Naive thymus-derived CD4-positive, alpha-beta T cell (primary cell): ENCODE data around the gene ID1. TPM values are rescaled to one million over a fixed set of nuclear protein-coding genes. Genes with fewer than 3 reads are reported as not detected.

Experiments
- ATAC-seq: fragments of 150-1000 bp; cut with Tn5 transposase; 2 replicates; pipeline ENCODE4 v1.10.0; 2021; ENCODE audit warnings: mild to moderate bottlenecking, moderate library complexity
- CTCF ChIA-PET: fragments of 350-600 bp; sonication (Branson Sonifier 250); formaldehyde crosslinking; loops from one replicate; lab custom pipeline; 2021; ENCODE audit warnings: antibody characterized with exemption; lab: Charles Lee
- POLR2A ChIA-PET: fragments of 350-600 bp; sonication (Branson Sonifier 250); formaldehyde crosslinking; loops from one replicate; lab custom pipeline; 2021; ENCODE audit warnings: antibody characterized with exemption, inconsistent platforms; lab: Charles Lee
- DNase-seq, 9 donors: peaks; one replicate each; pipeline versions ENCODE4 v3.0.0 to v3.0.0-alpha.2; 2020 to 2022; ENCODE audit warnings: mixed read lengths in 1 of 9
- H3K27ac ChIP-seq: one replicate; pipeline ENCODE4 v1.7.0; 2013; ENCODE audit warnings: mild to moderate bottlenecking, low read depth, low read length, moderate library complexity
- H3K27me3 ChIP-seq, 2 donors: one replicate each; pipeline ENCODE4 v1.7.0; 2013; ENCODE audit warnings: low read length in 2 of 2, mild to moderate bottlenecking in 2 of 2, moderate library complexity in 2 of 2; ENCODE audit not compliant: control insufficient read depth in 2 of 2, insufficient read depth in 2 of 2
- H3K36me3 ChIP-seq, 3 experiments: 1 replicate in 2 of 3; 2 replicates in 1 of 3; pipeline ENCODE4 v1.7.0; 2013; ENCODE audit warnings: low read length in 3 of 3, mild to moderate bottlenecking in 3 of 3, moderate library complexity in 1 of 3; ENCODE audit not compliant: insufficient read depth in 3 of 3, control insufficient read depth in 2 of 3
- H3K4me1 ChIP-seq, 2 donors: one replicate each; pipeline ENCODE4 v1.7.0; 2013; ENCODE audit warnings: low read length in 2 of 2, mild to moderate bottlenecking in 2 of 2, moderate library complexity in 1 of 2; ENCODE audit not compliant: control insufficient read depth in 2 of 2, insufficient read depth in 2 of 2
- H3K4me3 ChIP-seq: 2 replicates; pipeline ENCODE4 v1.7.0; 2013; ENCODE audit warnings: mild to moderate bottlenecking, low read length
- H3K9me3 ChIP-seq, 3 experiments: 1 replicate in 2 of 3; 2 replicates in 1 of 3; pipeline ENCODE4 v1.7.0; 2013; ENCODE audit warnings: low read length in 3 of 3; ENCODE audit not compliant: control insufficient read depth in 2 of 3
- H3K27ac Mint-ChIP-seq, 9 donors: one replicate each; pipeline ENCODE4 v1.8.0; 2020 to 2022; ENCODE audit warnings: mixed read lengths in 9 of 9, mild to moderate bottlenecking in 8 of 9, moderate library complexity in 5 of 9, inconsistent platforms in 2 of 9
- H3K27me3 Mint-ChIP-seq, 5 donors: one replicate each; pipeline ENCODE4 v1.8.0; 2021 to 2022; ENCODE audit warnings: mixed read lengths in 5 of 5, mild to moderate bottlenecking in 1 of 5
- H3K36me3 Mint-ChIP-seq, 5 donors: one replicate each; pipeline ENCODE4 v1.8.0; 2020 to 2022; ENCODE audit warnings: mixed read lengths in 5 of 5, mild to moderate bottlenecking in 3 of 5, inconsistent platforms in 1 of 5
- H3K4me1 Mint-ChIP-seq, 7 donors: one replicate each; pipeline ENCODE4 v1.8.0; 2020 to 2022; ENCODE audit warnings: mixed read lengths in 7 of 7, mild to moderate bottlenecking in 3 of 7, inconsistent platforms in 1 of 7
- H3K4me3 Mint-ChIP-seq, 10 donors: one replicate each; pipeline ENCODE4 v1.8.0; 2020 to 2022; ENCODE audit warnings: mild to moderate bottlenecking in 10 of 10, mixed read lengths in 10 of 10, moderate library complexity in 6 of 10, inconsistent platforms in 2 of 10
- H3K9me3 Mint-ChIP-seq, 11 donors: one replicate each; pipeline ENCODE4 v1.8.0; 2020 to 2022; ENCODE audit warnings: mixed read lengths in 11 of 11, mild to moderate bottlenecking in 4 of 11, inconsistent platforms in 1 of 11, moderate library complexity in 1 of 11
- intact Hi-C, 2 donors: fragments of 100-400 bp; cut with micrococcal nuclease; formaldehyde crosslinking; loops; one replicate each; pipeline ENCODE4 v1.15.1; 2023
- polyA plus RNA-seq, 2 donors: library from polyadenylated mRNA; unstranded; fragments of 300-500 nt; fragmentation: Illumina TruSeq; gene quantifications; one replicate each; pipeline ENCODE4 v1.2.3, GENCODE V29; 2021
- total RNA-seq, 6 experiments: library from RNA in 5 of 6; stranded (reverse) in 5 of 6; gene quantifications; 1 replicate in 5 of 6; 2 replicates in 1 of 6; pipeline ENCODE4 v1.2.3 and lab custom pipeline; 2021 to 2026

Gene ID1
- total RNA-seq, result 10 to 100 TPM in 1 of 5 experiments, 1 to 10 TPM in 1, under 1 TPM in 3; 0.41 to 16.9 (median 0.62) TPM
- polyA plus RNA-seq, result not detected
- 13.1 reads per million, percentile 41 among the genes with 10 or more reads in this experiment for total RNA-seq (lab: John Stamatoyannopoulos, UW)

GRCh38 chr20:31605031-31605901 lies at the start of gene ID1:
ID1 (plus strand) TSS chr20:31605289; CDS start chr20:31605388, 99 bp downstream.
- peaks cover 0 to 11% of the 10 kb centered on the region in 2 donors for H3K27me3 ChIP-seq
- ChIA-PET POLR2A (interaction anchor here (0.9 to 2.7 kb wide), 4 partner anchors 32 to 45 kb away, joined by 4 to 23 read pairs (median 6); no protein-coding TSS in a partner anchor), CTCF (interaction anchor here (0.6 to 13.1 kb wide), 3 partner anchors 7 to 78 kb away, joined by 3 to 568 read pairs (median 3); no protein-coding TSS in a partner anchor)
- H3K27me3 Mint-ChIP-seq, result peaks cover 24 to 62% (median 33%) of the 10 kb centered on the region in 5 donors
- DNase-seq (peak; percentile 76 to 88 (median 86)), ATAC-seq (peak; percentile 95)
- H3K9me3 ChIP-seq, result no peaks in the 10 kb centered on the region
- peak within 1 kb of the TSS; percentile 42 for H3K27ac ChIP-seq
- peak within 1 kb of the TSS; percentile 85 to 97 (median 96) for H3K4me3 Mint-ChIP-seq
- intact Hi-C loops, result loop anchor here (1.0 to 2.0 kb wide), 4 partner anchors 8 to 118 kb away; partner anchors contain the start of gene HM13 (in 2 of the 2)
- H3K9me3 Mint-ChIP-seq, result no peaks in the 10 kb centered on the region
- peak within 1 kb of the TSS in 8 of 9 donors; percentile 30 to 88 (median 71) for H3K27ac Mint-ChIP-seq
- peaks cover 5 to 27% of the 10 kb centered on the region in 2 donors for H3K4me1 ChIP-seq
- peak within 1 kb of the TSS; percentile 97 for H3K4me3 ChIP-seq
- H3K4me1 Mint-ChIP-seq, result peaks cover 7 to 29% (median 17%) of the 10 kb centered on the region in 7 donors
- no peaks in the 10 kb centered on the region for H3K36me3 ChIP-seq
- no peaks in the 10 kb centered on the region for H3K36me3 Mint-ChIP-seq

DNA sequence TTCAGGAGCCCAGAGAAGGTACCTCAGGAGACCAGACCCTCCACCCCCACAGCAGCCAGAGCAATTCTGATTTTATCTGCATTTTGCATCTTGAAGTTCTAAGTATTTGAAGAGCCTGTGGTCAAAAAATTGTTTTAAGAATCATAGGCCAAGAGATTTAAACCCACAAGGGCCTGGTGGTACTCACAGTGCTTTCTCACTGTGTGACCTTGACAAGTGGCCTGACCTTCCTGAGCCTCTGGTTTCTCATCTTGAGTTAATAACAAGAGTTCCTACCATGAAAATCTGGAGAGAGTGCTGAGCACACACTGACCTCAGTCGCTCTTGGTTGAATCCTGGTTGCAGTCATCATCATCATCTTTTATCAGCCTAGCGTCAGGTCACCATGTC lies 45.4 kb upstream of the ID1 start:
- H3K27ac ChIP-seq, result no peak overlapping the region
- peak overlapping the region in 5 of 9 donors; percentile 37 to 81 (median 65) for H3K27ac Mint-ChIP-seq
- DNase-seq (no peak), ATAC-seq (no peak)
- peaks cover 3 to 20% (median 10%) of the 10 kb centered on the region in 7 donors for H3K4me1 Mint-ChIP-seq
- CTCF ChIA-PET, result interaction anchor here (1.3 to 25.3 kb wide), 5 partner anchors 9 to 57 kb away, joined by 5 to 568 read pairs (median 12); partner anchors contain the start of gene ID1
- H3K36me3 ChIP-seq, result peaks cover 15 to 46% (median 15%) of the 10 kb centered on the region in 3 experiments
- intact Hi-C loops, result loop anchor here (1.0 kb wide), 5 partner anchors 10 to 54 kb away; a partner anchor contains a TSS
- H3K9me3 ChIP-seq, result no peaks in the 10 kb centered on the region
- H3K36me3 Mint-ChIP-seq, result peaks cover 0 to 35% (median 17%) of the 10 kb centered on the region in 5 donors
- no peak overlapping the region for H3K4me3 ChIP-seq
- POLR2A ChIA-PET, result interaction anchor here (0.7 to 2.6 kb wide), 5 partner anchors 13 to 117 kb away, joined by 3 to 27 read pairs (median 6); partner anchors contain the start of gene ID1
- H3K27me3 ChIP-seq, result no peaks in the 10 kb centered on the region
- H3K4me1 ChIP-seq, result peaks cover 0 to 6% of the 10 kb centered on the region in 2 donors
- no peak overlapping the region for H3K4me3 Mint-ChIP-seq
- no peaks in the 10 kb centered on the region for H3K9me3 Mint-ChIP-seq
- no peaks in the 10 kb centered on the region for H3K27me3 Mint-ChIP-seq

DNA sequence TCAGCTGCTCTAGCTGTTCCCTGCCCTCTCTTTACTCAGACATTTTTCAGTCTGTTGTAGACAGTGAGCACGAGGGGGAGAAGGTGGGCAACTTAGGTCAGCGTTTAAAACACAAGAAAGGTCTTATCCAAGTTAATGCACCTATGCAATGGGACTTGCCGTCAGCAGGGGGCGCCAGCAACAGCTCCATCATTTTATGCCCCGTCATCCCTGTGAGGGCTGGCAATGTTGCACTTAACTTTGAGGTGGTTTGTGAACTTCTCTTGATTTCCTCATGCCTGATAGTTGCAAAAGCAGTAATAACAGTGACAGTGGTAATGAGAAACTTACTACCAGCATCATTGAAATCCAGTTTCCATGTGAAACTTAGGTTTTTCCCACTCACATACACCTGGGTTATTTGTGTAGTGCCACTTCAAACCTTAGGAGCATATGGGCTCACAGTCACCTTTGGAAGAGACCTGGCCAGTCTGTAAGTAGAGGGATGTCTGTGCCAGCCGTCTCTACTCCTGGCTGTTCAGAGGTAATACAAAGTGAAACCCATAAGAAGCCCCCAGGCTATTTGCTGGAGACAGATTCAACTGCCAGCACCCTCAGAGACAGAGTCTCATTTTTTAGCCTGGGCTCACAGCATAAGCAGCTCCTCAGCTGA lies 44.9 kb upstream of the ID1 start:
- peaks cover 15 to 41% (median 15%) of the 10 kb centered on the region in 3 experiments for H3K36me3 ChIP-seq
- H3K27ac ChIP-seq, result no peak overlapping the region
- POLR2A ChIA-PET, result interaction anchor here (0.7 to 2.6 kb wide), 6 partner anchors 13 to 117 kb away, joined by 3 to 27 read pairs (median 5); partner anchors contain the start of gene ID1

DNA sequence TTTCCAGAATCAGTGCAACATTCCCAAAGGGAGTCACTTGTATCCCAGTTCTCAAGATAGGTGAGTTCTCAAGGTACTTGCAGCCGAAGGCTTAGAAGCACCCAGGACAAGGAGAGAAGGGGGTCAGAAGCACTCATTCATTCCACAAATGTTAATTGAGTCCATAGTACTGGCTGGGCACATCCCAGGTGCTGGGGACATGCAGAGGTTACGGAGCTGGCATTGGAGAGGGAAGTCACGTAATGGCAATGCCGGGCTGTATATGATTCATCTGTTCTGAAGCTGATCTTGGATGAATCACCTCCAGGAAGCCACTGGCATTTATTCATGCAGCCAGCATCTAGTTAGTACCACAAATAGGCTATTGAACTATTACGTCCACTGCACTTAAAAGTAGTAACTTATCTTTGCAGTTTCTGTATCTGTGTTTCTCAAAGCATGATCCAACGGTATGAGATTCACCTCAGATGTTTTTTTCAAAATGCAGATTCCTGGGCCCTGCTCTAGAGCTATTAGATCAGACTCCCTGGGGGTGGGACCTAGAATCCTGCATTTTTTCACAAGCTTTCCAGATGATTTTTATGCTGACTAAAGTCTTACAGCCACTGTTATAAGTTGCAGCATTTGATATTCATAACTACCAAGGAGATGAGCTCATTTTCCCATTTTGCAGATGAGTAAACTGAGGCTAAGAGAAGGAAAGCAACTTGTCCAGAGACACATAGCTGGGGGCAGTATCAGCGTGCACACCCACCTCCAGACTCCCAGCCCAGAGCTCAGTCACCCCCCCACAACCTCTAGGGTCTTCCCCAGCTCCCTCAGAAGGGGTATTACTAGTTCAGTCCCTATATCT lies 44.1 kb upstream of the ID1 start:
- Mint-ChIP-seq H3K4me1 (peaks cover 3 to 24% (median 10%) of the 10 kb centered on the region in 7 donors), H3K4me3 (no peak overlapping the region), H3K9me3 (no peaks in the 10 kb centered on the region), H3K36me3 (peaks cover 0 to 29% (median 13%) of the 10 kb centered on the region in 5 donors), H3K27ac (no peak overlapping the region), H3K27me3 (no peaks in the 10 kb centered on the region)
- no peaks in the 10 kb centered on the region for H3K9me3 ChIP-seq
- no peaks in the 10 kb centered on the region for H3K27me3 ChIP-seq
- H3K4me3 ChIP-seq, result no peak overlapping the region
- H3K36me3 ChIP-seq, result peaks cover 15 to 44% (median 15%) of the 10 kb centered on the region in 3 experiments
- ATAC-seq (peak; percentile 63), DNase-seq (no peak)
- H3K27ac ChIP-seq, result no peak overlapping the region
- CTCF ChIA-PET, result interaction anchor here (0.5 to 25.3 kb wide), 8 partner anchors 8 to 80 kb away, joined by 3 to 568 read pairs (median 6); partner anchors contain the start of gene ID1
- POLR2A ChIA-PET, result interaction anchor here (0.9 to 2.6 kb wide), 5 partner anchors 12 to 51 kb away, joined by 3 to 27 read pairs (median 6); partner anchors contain the start of gene ID1
- intact Hi-C loops, result loop anchor here (1.0 kb wide), 5 partner anchors 8 to 52 kb away; a partner anchor contains a TSS
- H3K4me1 ChIP-seq, result peaks cover 0 to 6% of the 10 kb centered on the region in 2 donors

More for the DNA sequence above, 44.9 kb upstream of the ID1 start:
- CTCF ChIA-PET, result interaction anchor here (1.3 to 25.3 kb wide), 6 partner anchors 9 to 57 kb away, joined by 4 to 568 read pairs (median 9); partner anchors contain the start of gene ID1
- H3K4me1 ChIP-seq, result peaks cover 0 to 6% of the 10 kb centered on the region in 2 donors
- no peaks in the 10 kb centered on the region for H3K27me3 Mint-ChIP-seq
- DNase-seq, result peak; percentile 62 to 81 (median 75)
- no peak overlapping the region for H3K4me3 ChIP-seq
- H3K36me3 Mint-ChIP-seq, result peaks cover 0 to 31% (median 16%) of the 10 kb centered on the region in 5 donors
- no peaks in the 10 kb centered on the region for H3K9me3 ChIP-seq
- peak; percentile 87 for ATAC-seq
- peaks cover 3 to 20% (median 10%) of the 10 kb centered on the region in 7 donors for H3K4me1 Mint-ChIP-seq
- intact Hi-C loops, result loop anchor here (1.0 kb wide), 5 partner anchors 9 to 53 kb away; a partner anchor contains a TSS
- no peaks in the 10 kb centered on the region for H3K9me3 Mint-ChIP-seq
- H3K27me3 ChIP-seq, result no peaks in the 10 kb centered on the region
- no peak overlapping the region for H3K4me3 Mint-ChIP-seq
- H3K27ac Mint-ChIP-seq, result peak overlapping the region in 6 of 9 donors; percentile 37 to 81 (median 66)

GRCh38 chr20:31562241-31562640 lies 42.8 kb upstream of the ID1 start:
- Mint-ChIP-seq H3K9me3 (no peaks in the 10 kb centered on the region), H3K4me1 (peaks cover 6 to 25% (median 10%) of the 10 kb centered on the region in 7 donors), H3K27ac (no peak overlapping the region), H3K4me3 (no peak overlapping the region), H3K36me3 (peaks cover 0 to 25% (median 13%) of the 10 kb centered on the region in 5 donors), H3K27me3 (no peaks in the 10 kb centered on the region)
- no peak for ATAC-seq
- ChIA-PET POLR2A (interaction anchor here (0.9 to 2.6 kb wide), 4 partner anchors 11 to 50 kb away, joined by 3 to 27 read pairs (median 8); no protein-coding TSS in a partner anchor), CTCF (interaction anchor here (0.9 to 25.3 kb wide), 5 partner anchors 9 to 46 kb away, joined by 3 to 568 read pairs (median 4); partner anchors contain the start of gene ID1)
- H3K4me1 ChIP-seq, result peaks cover 4 to 6% of the 10 kb centered on the region in 2 donors
- no peak overlapping the region for H3K27ac ChIP-seq
- no peaks in the 10 kb centered on the region for H3K9me3 ChIP-seq
- peaks cover 15 to 51% (median 15%) of the 10 kb centered on the region in 3 experiments for H3K36me3 ChIP-seq
- no peak for DNase-seq
- no peak overlapping the region for H3K4me3 ChIP-seq
- intact Hi-C loops, result no loop called here
- no peaks in the 10 kb centered on the region for H3K27me3 ChIP-seq
